ENCODE data around the gene TMA7B. TPM values are rescaled to one million over a fixed set of nuclear protein-coding genes. Genes with fewer than 3 reads are reported as not detected.

The TMA7B gene
- total and polyA plus RNA-seq, 2 experiments from 2014 or later = not detected

- Histone ChIP-seq H3K27me3 (replicated peaks; ENCODE audit: insufficient read depth) (peaks cover 16% of the 10 kb centered on the region), H3K36me3 (ENCODE audit: low read depth) (no peaks in the 10 kb centered on the region), H4K20me1 (ENCODE audit: insufficient read depth) (no peaks in the 10 kb centered on the region), H3K4me3 (no peak overlapping the region), H3F3A (ENCODE audit: insufficient read depth) (no peaks in the 10 kb centered on the region), H3K9me3 (ENCODE audit: low read depth) (no peaks in the 10 kb centered on the region), H3K9me2 (ENCODE audit: insufficient read depth) (no peaks in the 10 kb centered on the region), H3K4me1 (ENCODE audit: insufficient read depth) (no peaks in the 10 kb centered on the region), H2AFZ (no peak overlapping the region), H3K27ac (no peak overlapping the region), H3K4me2 (ENCODE audit: unreplicated experiment) (no peak overlapping the region), H3K79me2 (ENCODE audit: insufficient read depth) (no peaks in the 10 kb centered on the region), H3K9ac (no peak overlapping the region)
- in situ Hi-C loops (cut with MboI) = no loop called here
- WGBS, 2 experiments (ENCODE audit: low coverage in 1 of 2, low lambda C conversion rate in 2 of 2, missing lambda C conversion rate in 2 of 2) = 61 to 75% methylated on average over 4 of the region's 4 CpGs
- TF ChIP-seq EZH2 (IDR thresholded peaks at IDR 0.05; ENCODE audit: insufficient read depth, poor library complexity, severe bottlenecking) = no peak
- no peak for DNase-seq
These were observed 23.1 kb downstream of the TMA7B start for GRCh38 chr22:39983346-39983745.

GRCh38 chr22:39984006-39984405, 23.8 kb downstream of the TMA7B start:
- WGBS, 2 experiments (ENCODE audit: low coverage in 1 of 2, low lambda C conversion rate in 2 of 2, missing lambda C conversion rate in 2 of 2) = 3 to 12% methylated on average over 2 of the region's 2 CpGs
- no peak overlapping the region for H3K27ac ChIP-seq
- in situ Hi-C loops (cut with MboI) = no loop called here
- no peaks in the 10 kb centered on the region for H3F3A ChIP-seq (ENCODE audit: insufficient read depth)
- no peaks in the 10 kb centered on the region for H3K36me3 ChIP-seq (ENCODE audit: low read depth)
- peaks cover 11% of the 10 kb centered on the region for H3K27me3 ChIP-seq (replicated peaks; ENCODE audit: insufficient read depth)
- H3K4me2 ChIP-seq (ENCODE audit: unreplicated experiment) = no peak overlapping the region
- TF ChIP-seq EZH2 (IDR thresholded peaks at IDR 0.05; ENCODE audit: insufficient read depth, poor library complexity, severe bottlenecking) (no peak), EZH2phosphoT487 (IDR thresholded peaks at IDR 0.05; ENCODE audit: insufficient read depth, low read depth) (no peak)
- no peaks in the 10 kb centered on the region for H4K20me1 ChIP-seq (ENCODE audit: insufficient read depth)
- no peak overlapping the region for H3K4me3 ChIP-seq
- H3K79me2 ChIP-seq (ENCODE audit: insufficient read depth) = no peaks in the 10 kb centered on the region
- H3K9me3 ChIP-seq (ENCODE audit: low read depth) = no peaks in the 10 kb centered on the region
- H3K9ac ChIP-seq = no peak overlapping the region
- no peaks in the 10 kb centered on the region for H3K4me1 ChIP-seq (ENCODE audit: insufficient read depth)
- peak; percentile 55 for DNase-seq
- no peak overlapping the region for H2AFZ ChIP-seq
- H3K9me2 ChIP-seq (ENCODE audit: insufficient read depth) = no peaks in the 10 kb centered on the region

- DNase-seq = no peak
- Histone ChIP-seq H3K4me2 (ENCODE audit: unreplicated experiment) (no peak overlapping the region), H3K9ac (no peak overlapping the region), H3K27ac (no peak overlapping the region), H3K79me2 (ENCODE audit: insufficient read depth) (no peaks in the 10 kb centered on the region), H3F3A (ENCODE audit: insufficient read depth) (no peaks in the 10 kb centered on the region), H2AFZ (no peak overlapping the region), H3K4me1 (ENCODE audit: insufficient read depth) (no peaks in the 10 kb centered on the region), H3K27me3 (replicated peaks; ENCODE audit: insufficient read depth) (peaks cover 4% of the 10 kb centered on the region), H3K9me3 (ENCODE audit: low read depth) (no peaks in the 10 kb centered on the region), H4K20me1 (ENCODE audit: insufficient read depth) (no peaks in the 10 kb centered on the region), H3K36me3 (ENCODE audit: low read depth) (no peaks in the 10 kb centered on the region), H3K4me3 (no peak overlapping the region), H3K9me2 (ENCODE audit: insufficient read depth) (no peaks in the 10 kb centered on the region)
- WGBS, 2 experiments (ENCODE audit: low coverage in 1 of 2, low lambda C conversion rate in 2 of 2, missing lambda C conversion rate in 2 of 2) = 67 to 82% methylated on average over 2 of the region's 2 CpGs
- in situ Hi-C loops (cut with MboI) = no loop called here
- TF ChIP-seq EZH2phosphoT487 (IDR thresholded peaks at IDR 0.05; ENCODE audit: insufficient read depth, low read depth) (no peak), EZH2 (IDR thresholded peaks at IDR 0.05; ENCODE audit: insufficient read depth, poor library complexity, severe bottlenecking) (no peak)
These were observed 24.5 kb downstream of the TMA7B start for GRCh38 chr22:39984746-39985145.

- Histone ChIP-seq H3K4me1 (ENCODE audit: insufficient read depth) (no peaks in the 10 kb centered on the region), H4K20me1 (ENCODE audit: insufficient read depth) (no peaks in the 10 kb centered on the region), H3F3A (ENCODE audit: insufficient read depth) (no peaks in the 10 kb centered on the region), H3K9me3 (ENCODE audit: low read depth) (no peaks in the 10 kb centered on the region), H3K4me3 (no peak overlapping the region), H3K79me2 (ENCODE audit: insufficient read depth) (no peaks in the 10 kb centered on the region), H2AFZ (no peak overlapping the region), H3K9me2 (ENCODE audit: insufficient read depth) (no peaks in the 10 kb centered on the region), H3K9ac (no peak overlapping the region), H3K36me3 (ENCODE audit: low read depth) (no peaks in the 10 kb centered on the region), H3K27ac (no peak overlapping the region), H3K4me2 (ENCODE audit: unreplicated experiment) (no peak overlapping the region), H3K27me3 (replicated peaks; ENCODE audit: insufficient read depth) (peaks cover 1% of the 10 kb centered on the region)
- in situ Hi-C loops (cut with MboI) = no loop called here
- DNase-seq = no peak
- WGBS, 2 experiments (ENCODE audit: low coverage in 1 of 2, low lambda C conversion rate in 2 of 2, missing lambda C conversion rate in 2 of 2) = 55 to 68% methylated on average over 7 of the region's 7 CpGs
- TF ChIP-seq EZH2 (IDR thresholded peaks at IDR 0.05; ENCODE audit: insufficient read depth, poor library complexity, severe bottlenecking) (no peak), EZH2phosphoT487 (IDR thresholded peaks at IDR 0.05; ENCODE audit: insufficient read depth, low read depth) (no peak)
These were observed 25.3 kb downstream of the TMA7B start for GRCh38 chr22:39985383-39986035.
